ENCODE results near the gene RNF150.

DNA sequence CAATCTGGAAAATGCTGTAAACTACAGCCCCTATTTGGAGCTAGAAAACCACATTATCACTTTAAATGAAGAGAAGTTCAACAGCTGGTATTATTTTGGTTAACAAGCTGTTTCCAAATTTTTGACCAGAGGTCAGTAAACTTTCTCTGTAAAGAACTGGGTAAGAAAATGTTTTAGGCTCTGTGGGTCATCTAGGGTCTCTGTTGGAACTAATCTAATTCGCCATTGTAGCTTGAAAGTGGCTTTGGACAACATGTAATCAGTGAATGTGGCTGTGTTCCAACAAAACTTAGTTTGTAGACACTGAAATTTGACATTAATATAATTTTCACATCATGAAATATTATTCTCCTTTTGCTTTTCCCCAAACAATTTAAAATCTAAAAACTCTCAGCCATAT, 25.8 kb upstream of the RNF150 start:
- TF ChIP-seq, protein P1, sequence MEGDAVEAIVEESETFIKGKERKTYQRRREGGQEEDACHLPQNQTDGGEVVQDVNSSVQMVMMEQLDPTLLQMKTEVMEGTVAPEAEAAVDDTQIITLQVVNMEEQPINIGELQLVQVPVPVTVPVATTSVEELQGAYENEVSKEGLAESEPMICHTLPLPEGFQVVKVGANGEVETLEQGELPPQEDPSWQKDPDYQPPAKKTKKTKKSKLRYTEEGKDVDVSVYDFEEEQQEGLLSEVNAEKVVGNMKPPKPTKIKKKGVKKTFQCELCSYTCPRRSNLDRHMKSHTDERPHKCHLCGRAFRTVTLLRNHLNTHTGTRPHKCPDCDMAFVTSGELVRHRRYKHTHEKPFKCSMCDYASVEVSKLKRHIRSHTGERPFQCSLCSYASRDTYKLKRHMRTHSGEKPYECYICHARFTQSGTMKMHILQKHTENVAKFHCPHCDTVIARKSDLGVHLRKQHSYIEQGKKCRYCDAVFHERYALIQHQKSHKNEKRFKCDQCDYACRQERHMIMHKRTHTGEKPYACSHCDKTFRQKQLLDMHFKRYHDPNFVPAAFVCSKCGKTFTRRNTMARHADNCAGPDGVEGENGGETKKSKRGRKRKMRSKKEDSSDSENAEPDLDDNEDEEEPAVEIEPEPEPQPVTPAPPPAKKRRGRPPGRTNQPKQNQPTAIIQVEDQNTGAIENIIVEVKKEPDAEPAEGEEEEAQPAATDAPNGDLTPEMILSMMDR (IDR thresholded peaks at IDR 0.05; ENCODE audit: poor library complexity, severe bottlenecking) = no peak
- TF ChIP-seq SMC3 (conservative IDR thresholded peaks at IDR 0.05; ENCODE audit: poor library complexity) = no peak

Data from neural cell (in vitro differentiated cells).